Measurements from ENCODE around the gene ITGBL1. TPM values are rescaled to one million over a fixed set of nuclear protein-coding genes. Genes with fewer than 3 reads are reported as not detected.

ITGBL1 gene
- total RNA-seq, 4 donors from 2014 or later, result 7.7 to 10.4 (median 9.2) TPM

GRCh38 chr13:101712026-101712348 is 259.5 kb downstream of the ITGBL1 start:
- WGBS, result 88% methylated on average over 2 of the region's 2 CpGs
- Histone ChIP-seq H3K9me3 (no peaks in the 10 kb centered on the region), H3K27ac (no peak overlapping the region), H3K4me1 (no peaks in the 10 kb centered on the region), H3K36me3 (no peaks in the 10 kb centered on the region), H3K27me3 (no peaks in the 10 kb centered on the region), H3K4me3 (no peak overlapping the region)
- TF ChIP-seq POLR2A (IDR thresholded peaks at IDR 0.05) (no peak), CTCF (IDR thresholded peaks at IDR 0.05) (no peak), POLR2AphosphoS5 (IDR thresholded peaks at IDR 0.05) (no peak), EP300 (IDR thresholded peaks at IDR 0.05) (no peak)
- DNase-seq (ENCODE audit: low spot score in 2 of 2), result no peak

- Histone ChIP-seq H3K4me1 (no peaks in the 10 kb centered on the region), H3K27me3 (no peaks in the 10 kb centered on the region), H3K27ac (no peak overlapping the region), H3K9me3 (no peaks in the 10 kb centered on the region), H3K4me3 (no peak overlapping the region), H3K36me3 (no peaks in the 10 kb centered on the region)
- WGBS, result 93% methylated on average over 3 of the region's 3 CpGs
- no peak for DNase-seq (ENCODE audit: low spot score in 2 of 2)
- TF ChIP-seq POLR2AphosphoS5 (IDR thresholded peaks at IDR 0.05) (no peak), EP300 (IDR thresholded peaks at IDR 0.05) (no peak), CTCF (IDR thresholded peaks at IDR 0.05) (no peak), POLR2A (IDR thresholded peaks at IDR 0.05) (no peak)
These were observed 261.7 kb downstream of the ITGBL1 start for GRCh38 chr13:101714195-101714594.

- Histone ChIP-seq H3K4me1 (no peaks in the 10 kb centered on the region), H3K36me3 (no peaks in the 10 kb centered on the region), H3K27ac (no peak overlapping the region), H3K4me3 (no peak overlapping the region), H3K27me3 (no peaks in the 10 kb centered on the region), H3K9me3 (no peaks in the 10 kb centered on the region)
- no peak for DNase-seq (ENCODE audit: low spot score in 2 of 2)
- TF ChIP-seq POLR2A (IDR thresholded peaks at IDR 0.05), result no peak
- TF ChIP-seq CTCF (IDR thresholded peaks at IDR 0.05), result no peak
- no peak for TF ChIP-seq POLR2AphosphoS5 (IDR thresholded peaks at IDR 0.05)
- TF ChIP-seq EP300 (IDR thresholded peaks at IDR 0.05), result no peak
- 92% methylated on average over 10 of the region's 10 CpGs for WGBS
These were observed 264.9 kb downstream of the ITGBL1 start for GRCh38 chr13:101717353-101717752.

- Histone ChIP-seq H3K36me3 (no peaks in the 10 kb centered on the region), H3K27ac (no peak overlapping the region), H3K4me1 (no peaks in the 10 kb centered on the region), H3K27me3 (no peaks in the 10 kb centered on the region), H3K9me3 (no peaks in the 10 kb centered on the region), H3K4me3 (no peak overlapping the region)
- DNase-seq (ENCODE audit: low spot score in 2 of 2), result no peak
- 80% methylated on average over 3 of the region's 3 CpGs for WGBS
- TF ChIP-seq POLR2A (IDR thresholded peaks at IDR 0.05) (no peak), EP300 (IDR thresholded peaks at IDR 0.05) (no peak), POLR2AphosphoS5 (IDR thresholded peaks at IDR 0.05) (no peak), CTCF (IDR thresholded peaks at IDR 0.05) (no peak)
These were observed 266.0 kb downstream of the ITGBL1 start for GRCh38 chr13:101718496-101718895.

GRCh38 chr13:101726681-101727080 is 274.2 kb downstream of the ITGBL1 start:
- Histone ChIP-seq H3K4me3 (no peak overlapping the region), H3K9me3 (no peaks in the 10 kb centered on the region), H3K4me1 (no peaks in the 10 kb centered on the region), H3K27me3 (no peaks in the 10 kb centered on the region), H3K27ac (no peak overlapping the region), H3K36me3 (no peaks in the 10 kb centered on the region)
- no peak for TF ChIP-seq POLR2AphosphoS5 (IDR thresholded peaks at IDR 0.05)
- no peak for TF ChIP-seq CTCF (IDR thresholded peaks at IDR 0.05)
- no peak for TF ChIP-seq EP300 (IDR thresholded peaks at IDR 0.05)
- no peak for TF ChIP-seq POLR2A (IDR thresholded peaks at IDR 0.05)
- 89% methylated on average over 2 of the region's 2 CpGs for WGBS
- no peak for DNase-seq (ENCODE audit: low spot score in 2 of 2)

All from suprapubic skin (tissue), 4 donors.